ENCODE data around the gene SRPX2. TPM values are rescaled to one million over a fixed set of nuclear protein-coding genes. Genes with fewer than 3 reads are reported as not detected.
A peak's percentile ranks its signal among the peaks of the same experiment; 100 is the strongest.

SRPX2 gene
- total RNA-seq, 1 donor from 2014 or later, result 7.7 TPM

DNA sequence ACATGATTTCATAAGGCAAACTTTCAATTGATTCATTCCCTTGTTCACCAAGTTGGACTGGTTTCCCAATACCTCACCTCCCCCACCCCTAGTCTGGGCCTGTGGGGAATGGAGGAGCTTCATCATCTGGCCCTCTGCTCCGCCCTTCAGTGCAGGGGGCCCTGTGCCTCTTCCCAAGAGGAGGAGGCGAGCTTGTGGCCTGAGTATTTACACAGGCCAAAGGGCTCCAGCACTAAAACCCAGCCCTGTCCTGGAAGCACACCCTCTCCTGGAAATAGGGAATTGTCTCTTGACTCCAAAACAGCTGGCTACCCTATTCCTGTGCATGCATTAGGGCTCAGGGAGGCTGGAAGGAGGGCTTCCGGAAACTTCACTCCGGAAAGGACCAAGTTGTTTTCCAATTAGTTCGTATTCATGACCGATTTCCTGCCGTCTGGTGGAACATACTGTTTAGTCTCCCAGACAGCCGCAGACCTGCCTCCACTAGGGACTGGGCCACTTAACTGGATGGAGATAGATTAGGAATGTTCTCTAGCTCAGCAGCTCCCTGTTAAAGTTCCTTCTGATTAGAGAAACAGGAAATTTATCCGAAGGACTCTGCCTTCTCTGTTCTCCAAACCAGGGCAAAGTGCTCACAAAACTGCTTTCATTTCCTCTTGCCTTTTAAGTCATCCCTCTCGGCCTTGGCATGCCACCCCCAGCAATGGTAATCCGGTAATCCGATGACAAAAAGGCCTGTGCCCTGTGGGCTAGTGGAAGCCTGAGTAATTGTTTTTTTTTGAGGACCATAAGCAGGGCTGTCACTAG is 5.8 kb downstream of the SRPX2 start:
- Mint-ChIP-seq H3K4me1 (ENCODE audit: unreplicated experiment) (peaks cover 13% of the 10 kb centered on the region), H3K9me3 (peaks cover 5% of the 10 kb centered on the region)
- TF ChIP-seq, protein P1, sequence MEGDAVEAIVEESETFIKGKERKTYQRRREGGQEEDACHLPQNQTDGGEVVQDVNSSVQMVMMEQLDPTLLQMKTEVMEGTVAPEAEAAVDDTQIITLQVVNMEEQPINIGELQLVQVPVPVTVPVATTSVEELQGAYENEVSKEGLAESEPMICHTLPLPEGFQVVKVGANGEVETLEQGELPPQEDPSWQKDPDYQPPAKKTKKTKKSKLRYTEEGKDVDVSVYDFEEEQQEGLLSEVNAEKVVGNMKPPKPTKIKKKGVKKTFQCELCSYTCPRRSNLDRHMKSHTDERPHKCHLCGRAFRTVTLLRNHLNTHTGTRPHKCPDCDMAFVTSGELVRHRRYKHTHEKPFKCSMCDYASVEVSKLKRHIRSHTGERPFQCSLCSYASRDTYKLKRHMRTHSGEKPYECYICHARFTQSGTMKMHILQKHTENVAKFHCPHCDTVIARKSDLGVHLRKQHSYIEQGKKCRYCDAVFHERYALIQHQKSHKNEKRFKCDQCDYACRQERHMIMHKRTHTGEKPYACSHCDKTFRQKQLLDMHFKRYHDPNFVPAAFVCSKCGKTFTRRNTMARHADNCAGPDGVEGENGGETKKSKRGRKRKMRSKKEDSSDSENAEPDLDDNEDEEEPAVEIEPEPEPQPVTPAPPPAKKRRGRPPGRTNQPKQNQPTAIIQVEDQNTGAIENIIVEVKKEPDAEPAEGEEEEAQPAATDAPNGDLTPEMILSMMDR (conservative IDR thresholded peaks at IDR 0.05), result no peak

DNA sequence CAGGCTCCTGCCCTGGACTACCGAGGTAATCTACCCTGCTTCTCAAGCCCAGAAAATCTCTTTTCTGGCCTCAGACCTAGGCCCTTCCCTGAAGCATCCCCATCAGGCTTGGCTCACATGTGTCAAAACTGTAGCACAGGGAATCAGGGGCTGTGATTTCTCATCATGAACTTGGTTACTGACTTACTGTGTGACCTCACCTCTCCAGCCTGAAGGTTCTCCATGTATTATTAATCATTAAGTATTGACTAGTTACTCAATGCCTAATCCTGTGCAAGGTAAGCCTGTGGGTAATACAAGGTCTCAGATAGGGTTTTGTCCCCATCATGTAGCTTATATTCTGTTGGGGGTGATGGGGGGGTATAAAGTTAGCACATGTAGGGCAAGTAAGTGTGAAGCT is 6.8 kb downstream of the SRPX2 start:
- Mint-ChIP-seq H3K36me3 (no peaks in the 10 kb centered on the region), H3K4me3 (no peak overlapping the region), H3K4me1 (ENCODE audit: unreplicated experiment) (peaks cover 13% of the 10 kb centered on the region), H3K27me3 (no peaks in the 10 kb centered on the region), H3K9me3 (peaks cover 5% of the 10 kb centered on the region), H3K27ac (peak overlapping the region; percentile 96)
- no peak for DNase-seq (ENCODE audit: extremely low spot score, unreplicated experiment)
- TF ChIP-seq, protein P1 (conservative IDR thresholded peaks at IDR 0.05), result no peak

More for the DNA sequence above, 5.8 kb downstream of the SRPX2 start:
- no peak overlapping the region for H3K4me3 Mint-ChIP-seq
- peak overlapping the region; percentile 96 for H3K27ac Mint-ChIP-seq
- H3K27me3 Mint-ChIP-seq, result no peaks in the 10 kb centered on the region
- DNase-seq (ENCODE audit: extremely low spot score, unreplicated experiment), result no peak
- no peaks in the 10 kb centered on the region for H3K36me3 Mint-ChIP-seq

DNA sequence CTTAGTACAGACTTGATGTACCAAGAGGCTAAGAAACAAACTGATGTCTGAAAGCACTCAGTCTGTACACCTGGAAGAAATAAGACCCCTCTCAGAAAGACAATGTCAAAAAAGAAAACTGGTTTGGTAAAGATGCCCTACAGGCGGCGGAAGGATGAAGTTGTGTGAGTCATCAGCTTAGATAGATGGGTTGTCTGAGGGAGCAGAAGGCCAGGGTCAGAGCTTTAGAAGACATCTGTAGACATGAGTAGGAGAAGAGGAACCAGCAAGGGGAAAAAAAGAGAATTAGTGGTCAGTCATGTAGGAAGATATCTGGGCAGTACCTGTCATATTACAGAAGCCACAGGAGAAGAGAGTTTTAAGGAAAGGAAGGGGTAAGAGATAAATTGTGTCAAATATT is 8.3 kb downstream of the SRPX2 start:
- Mint-ChIP-seq H3K27me3 (no peaks in the 10 kb centered on the region), H3K4me3 (peak overlapping the region; percentile 6), H3K4me1 (ENCODE audit: unreplicated experiment) (peaks cover 13% of the 10 kb centered on the region), H3K36me3 (no peaks in the 10 kb centered on the region), H3K27ac (peak overlapping the region; percentile 63), H3K9me3 (peaks cover 5% of the 10 kb centered on the region)
- TF ChIP-seq, protein P1 (conservative IDR thresholded peaks at IDR 0.05), result no peak
- DNase-seq (ENCODE audit: extremely low spot score, unreplicated experiment), result no peak

DNA sequence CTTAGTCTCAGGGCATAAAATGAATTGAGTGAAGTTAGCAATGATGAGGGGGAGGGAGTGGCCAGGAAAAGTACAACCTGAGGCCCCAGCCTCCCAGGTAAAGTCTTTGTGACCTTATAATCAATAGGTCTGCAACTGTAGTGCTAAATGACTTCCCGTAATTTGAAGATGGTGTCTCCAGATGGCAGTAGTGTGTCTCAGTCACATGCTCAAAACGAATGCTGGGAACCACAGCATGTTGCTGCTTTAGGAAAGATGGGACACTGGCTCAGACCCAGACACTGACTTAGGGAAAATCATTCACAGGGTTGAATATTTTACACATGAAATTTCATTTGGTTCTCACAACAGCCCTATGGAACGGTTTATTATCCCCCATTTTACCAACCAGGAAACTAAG is 10.3 kb downstream of the SRPX2 start:
- H3K27ac Mint-ChIP-seq, result no peak overlapping the region
- H3K36me3 Mint-ChIP-seq, result no peaks in the 10 kb centered on the region
- peaks cover 5% of the 10 kb centered on the region for H3K9me3 Mint-ChIP-seq
- H3K4me3 Mint-ChIP-seq, result no peak overlapping the region
- H3K4me1 Mint-ChIP-seq (ENCODE audit: unreplicated experiment), result peaks cover 8% of the 10 kb centered on the region
- DNase-seq (ENCODE audit: extremely low spot score, unreplicated experiment), result no peak
- H3K27me3 Mint-ChIP-seq, result no peaks in the 10 kb centered on the region
- TF ChIP-seq, protein P1 (conservative IDR thresholded peaks at IDR 0.05), result no peak

DNA sequence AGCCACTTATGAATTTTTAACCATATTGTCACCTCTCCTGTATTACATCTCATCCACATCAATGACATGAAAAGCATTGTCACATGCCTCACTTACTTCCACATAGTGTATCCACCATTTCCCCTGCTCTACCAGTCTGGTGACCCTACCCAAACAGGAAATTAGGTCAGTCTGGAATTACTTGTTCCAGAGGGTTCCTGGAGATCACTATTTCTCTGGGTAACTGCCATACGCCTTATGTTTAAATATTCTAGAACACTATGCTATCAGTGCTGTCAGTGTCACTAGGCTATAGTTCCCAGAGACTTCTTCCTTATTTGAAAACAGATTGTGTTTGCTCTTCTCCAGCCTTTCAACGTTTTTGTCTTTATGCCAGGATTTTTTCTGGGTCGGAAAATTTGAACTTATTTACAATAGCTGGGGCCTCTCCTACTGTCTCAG is 15.0 kb downstream of the SRPX2 start:
- Mint-ChIP-seq H3K36me3 (peaks cover 3% of the 10 kb centered on the region), H3K9me3 (peaks cover 4% of the 10 kb centered on the region), H3K4me1 (ENCODE audit: unreplicated experiment) (peaks cover 8% of the 10 kb centered on the region), H3K4me3 (peak overlapping the region; percentile 15), H3K27ac (peak overlapping the region; percentile 85), H3K27me3 (no peaks in the 10 kb centered on the region)
- DNase-seq (ENCODE audit: extremely low spot score, unreplicated experiment), result no peak
- TF ChIP-seq, protein P1 (conservative IDR thresholded peaks at IDR 0.05), result no peak

All from type B pancreatic cell (in vitro differentiated cells).